Amniotic epithelial cell (primary cell): ENCODE measurements around the gene STX2.
A peak's percentile ranks its signal among the peaks of the same experiment; 100 is the strongest.
"Not testable (repeated sequence)": the region's sequence is repeated elsewhere in the genome, so short reads cannot be mapped to it uniquely, and the experiment has no call there.

Source experiments
- DNase-seq: peaks from one replicate; pipeline ENCODE4 v3.0.0-alpha.2; 2010; ENCODE audit warnings: low read depth

Gene STX2

DNA sequence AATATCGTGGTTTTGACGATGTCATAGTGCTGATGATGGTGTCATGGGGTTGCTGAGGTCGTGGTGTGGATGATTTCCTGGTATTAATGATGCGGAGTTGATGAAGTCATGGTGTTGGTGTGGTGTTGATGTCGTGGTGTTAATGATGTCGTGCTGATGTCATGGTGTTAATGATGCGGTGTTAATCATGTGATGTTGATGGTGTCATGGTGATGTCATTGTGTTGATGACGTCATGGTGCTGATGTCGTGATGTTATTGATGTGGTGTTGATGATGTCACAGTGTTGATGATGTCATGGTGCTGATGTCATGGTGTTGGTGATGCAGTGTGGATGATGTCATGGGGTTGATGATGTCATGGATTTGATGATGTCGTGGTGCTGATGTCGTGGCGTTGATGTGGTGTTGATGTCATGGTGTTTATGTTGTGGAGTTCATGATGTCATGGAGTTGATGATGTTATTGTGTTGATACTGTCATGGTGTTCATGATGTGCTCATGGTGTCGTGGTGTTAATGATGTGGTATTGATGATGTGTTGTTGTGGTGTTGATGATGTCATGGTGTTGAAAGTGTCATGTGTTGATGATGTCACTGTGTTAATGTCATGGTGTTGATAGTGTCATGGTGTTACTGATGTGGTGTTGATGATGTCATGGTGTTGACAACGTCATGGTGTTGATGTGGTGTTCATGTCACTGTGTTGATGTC lies 74.4 kb downstream of the STX2 start:
- DNase-seq: peak; percentile 55

DNA sequence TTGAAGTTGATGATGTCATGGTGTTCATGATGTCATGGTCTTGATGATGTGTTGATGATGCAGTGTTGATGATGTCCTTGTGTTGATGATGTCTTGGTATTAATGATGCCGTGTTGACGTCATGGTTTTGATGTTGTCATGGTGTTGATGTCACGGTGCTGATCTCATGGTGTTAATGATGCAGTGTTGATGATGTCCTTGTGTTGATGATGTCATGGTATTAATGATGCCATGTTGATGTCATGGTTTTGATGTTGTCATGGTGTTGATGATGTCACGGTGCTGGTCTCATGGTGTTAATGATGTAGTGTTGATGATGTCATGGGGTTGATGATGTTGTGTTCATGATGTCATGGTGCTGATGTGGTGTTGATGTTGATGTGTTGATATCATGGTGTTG lies 75.0 kb downstream of the STX2 start:
- DNase-seq: peak; percentile 40

DNA sequence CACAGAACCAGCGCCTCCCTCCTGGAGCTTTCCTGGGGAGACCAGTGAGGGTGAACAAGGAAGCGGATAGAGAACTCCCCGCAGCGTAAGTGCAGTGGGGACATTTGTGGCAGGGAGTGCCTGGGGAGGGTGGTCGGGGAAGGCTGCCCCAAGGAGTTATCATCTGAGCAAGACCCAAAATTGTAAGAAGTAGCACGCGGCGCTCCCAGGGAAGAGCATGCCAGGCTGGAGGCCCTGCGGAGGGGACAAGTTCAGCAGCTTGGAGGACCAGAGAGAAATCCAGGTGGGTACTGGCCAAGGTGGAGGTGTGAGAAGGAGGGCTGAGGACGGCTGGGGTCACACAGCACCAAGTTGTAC lies 76.8 kb downstream of the STX2 start:
- DNase-seq: no peak

GRCh38 chr12:130761537-130762318 lies 77.3 kb downstream of the STX2 start:
- peak; percentile 13 for DNase-seq

GRCh38 chr12:130754234-130754901 lies 84.7 kb downstream of the STX2 start:
- DNase-seq: no peak

DNA sequence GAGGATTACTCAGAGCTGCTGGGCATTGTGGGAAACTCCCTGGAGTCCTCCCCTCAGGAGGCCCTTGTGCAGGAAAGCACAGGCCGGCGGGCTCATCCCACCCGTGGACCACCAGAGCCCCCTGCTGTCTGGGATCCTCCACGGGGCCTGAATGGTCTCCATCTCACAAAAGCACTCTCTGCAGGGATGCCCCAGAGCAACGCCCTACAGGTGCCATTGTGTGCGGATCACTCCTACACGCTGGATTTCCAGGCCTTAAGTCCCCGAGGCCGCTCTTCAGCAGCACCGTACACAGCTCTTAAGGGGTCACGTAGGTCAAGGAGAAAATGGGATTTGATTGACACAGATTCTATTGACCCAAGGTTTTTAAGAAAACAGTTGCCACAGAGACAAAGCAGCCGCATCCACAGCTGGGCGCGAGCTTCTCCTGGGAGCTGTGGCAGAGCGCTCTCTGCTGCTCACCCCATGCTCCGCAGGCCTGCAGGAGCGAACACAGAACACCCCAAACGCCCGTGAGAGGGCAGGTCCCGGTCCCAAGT lies 86.3 kb downstream of the STX2 start:
- no peak for DNase-seq

DNA sequence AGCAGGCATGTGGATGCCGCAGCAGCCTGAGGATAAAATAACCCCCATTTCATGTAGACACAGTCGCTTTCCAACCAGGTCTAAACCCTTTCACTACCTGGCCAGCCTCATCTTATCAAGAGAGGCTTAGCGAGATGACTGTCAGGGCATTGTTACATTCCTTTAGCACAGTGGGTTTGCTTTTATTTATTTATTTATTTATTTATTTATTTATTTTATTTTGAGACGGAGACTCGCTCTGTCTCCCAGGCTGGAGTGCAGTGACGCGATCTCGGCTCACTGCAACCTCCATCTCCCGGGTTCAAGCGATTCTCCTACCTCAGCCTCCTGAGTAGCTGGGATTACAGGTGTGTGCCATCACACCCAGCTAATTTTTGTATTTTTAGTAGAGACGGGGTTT lies 87.0 kb downstream of the STX2 start:
- not testable (repeated sequence) for DNase-seq

DNA sequence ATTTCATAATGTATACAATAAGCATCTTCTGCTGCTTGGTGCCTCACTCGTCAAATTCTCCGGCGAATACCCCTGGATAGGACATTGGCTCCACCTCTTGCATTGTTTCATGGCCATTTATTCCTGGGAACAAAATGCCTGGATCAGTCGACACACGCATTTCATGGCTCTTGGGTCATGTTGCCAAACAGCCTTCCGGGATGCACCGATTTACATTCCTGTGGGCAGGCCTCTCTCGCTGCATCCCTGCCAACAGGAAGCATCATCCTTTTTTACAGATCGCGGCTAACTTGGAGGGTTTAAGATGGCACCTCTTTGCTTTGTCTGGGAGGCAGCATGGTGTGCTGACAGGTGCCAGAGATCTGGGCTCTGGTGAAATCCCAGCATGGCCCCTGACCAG lies 90.3 kb downstream of the STX2 start:
- DNase-seq: no peak

- DNase-seq: peak; percentile 41
Measured at GRCh38 chr12:130747867-130748740, 90.9 kb downstream of the STX2 start.

GRCh38 chr12:130746546-130746945 lies 92.5 kb downstream of the STX2 start:
- no peak for DNase-seq

DNA sequence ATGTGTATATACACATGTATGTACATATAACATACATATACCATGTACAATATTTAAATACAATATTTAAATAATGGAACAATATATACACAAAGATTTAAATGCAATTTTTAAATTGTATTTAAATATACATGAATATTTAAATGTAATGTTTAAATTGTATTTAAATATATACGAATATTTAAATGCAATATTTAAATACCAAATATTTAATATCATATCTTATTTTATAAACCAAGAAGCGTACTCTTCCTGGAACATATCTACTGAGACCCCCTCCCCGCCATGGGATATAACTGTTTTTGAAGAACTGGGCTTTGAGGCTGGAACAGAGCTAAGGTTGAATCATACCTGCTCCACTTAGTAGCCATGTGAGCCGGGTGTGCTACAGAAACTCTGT lies 93.1 kb downstream of the STX2 start:
- DNase-seq: no peak

DNA sequence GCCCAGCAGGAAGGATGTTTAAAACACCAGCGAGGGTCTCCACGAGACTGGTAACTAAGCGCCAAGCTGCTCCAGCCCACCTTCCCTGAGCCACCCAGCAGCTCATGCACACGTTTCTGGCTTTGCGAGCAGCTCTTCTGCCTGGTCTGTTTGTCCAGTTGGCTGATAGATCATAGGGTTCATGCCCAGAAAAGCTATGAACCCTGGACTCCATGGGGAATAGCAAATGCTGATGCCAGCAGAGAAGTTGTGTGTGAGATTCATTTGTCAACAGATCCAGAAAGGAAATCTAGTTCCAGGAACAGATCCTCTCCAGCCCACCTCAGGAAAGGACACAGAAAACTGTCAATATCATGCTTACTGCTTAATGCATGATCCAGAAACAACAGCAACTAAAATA lies 94.8 kb downstream of the STX2 start:
- DNase-seq: no peak

- DNase-seq: no peak
Measured at GRCh38 chr12:130743606-130744005, 95.4 kb downstream of the STX2 start.

GRCh38 chr12:130743176-130743575 lies 95.9 kb downstream of the STX2 start:
- no peak for DNase-seq

DNA sequence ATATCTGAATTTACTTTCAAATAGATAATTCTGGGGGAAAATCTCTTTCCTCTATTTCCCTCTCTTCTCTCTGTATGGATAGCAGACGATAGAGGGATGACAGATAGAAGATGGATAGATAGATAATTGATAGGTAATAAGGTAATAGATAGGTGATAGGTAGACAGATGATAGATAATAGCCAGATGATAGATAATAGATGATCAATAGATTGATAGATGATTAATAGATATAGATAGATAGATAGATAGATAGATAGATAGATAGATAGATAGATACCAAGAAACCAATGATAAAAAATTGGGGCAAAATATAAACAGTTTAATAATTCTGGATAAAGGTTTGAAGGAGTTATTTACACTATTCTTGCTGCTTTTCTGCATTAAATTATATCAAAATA lies 96.3 kb downstream of the STX2 start:
- DNase-seq: no peak

DNA sequence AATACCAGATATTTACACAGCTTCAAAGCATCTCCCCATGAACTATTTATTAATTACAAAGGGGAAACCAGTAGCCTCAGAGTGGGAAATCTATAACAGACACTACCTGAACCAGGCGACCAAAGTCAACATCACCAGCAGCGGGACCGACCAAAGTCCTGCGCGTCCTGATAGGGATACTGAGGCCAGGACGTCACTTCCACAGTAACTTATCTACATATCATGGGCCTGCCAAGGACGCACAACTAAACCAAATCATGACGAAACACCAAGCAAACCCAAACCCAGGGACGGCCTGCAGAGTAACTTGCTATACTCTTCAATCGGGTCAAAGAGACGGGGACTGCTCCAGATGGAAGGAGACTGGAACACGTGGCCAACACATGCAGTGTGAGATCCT lies 96.9 kb downstream of the STX2 start:
- DNase-seq: no peak
